ENCODE measurements around the gene ATG2B.
"Not testable (repeated sequence)": the region's sequence is repeated elsewhere in the genome, so short reads cannot be mapped to it uniquely, and the experiment has no call there.

The ATG2B gene

DNA sequence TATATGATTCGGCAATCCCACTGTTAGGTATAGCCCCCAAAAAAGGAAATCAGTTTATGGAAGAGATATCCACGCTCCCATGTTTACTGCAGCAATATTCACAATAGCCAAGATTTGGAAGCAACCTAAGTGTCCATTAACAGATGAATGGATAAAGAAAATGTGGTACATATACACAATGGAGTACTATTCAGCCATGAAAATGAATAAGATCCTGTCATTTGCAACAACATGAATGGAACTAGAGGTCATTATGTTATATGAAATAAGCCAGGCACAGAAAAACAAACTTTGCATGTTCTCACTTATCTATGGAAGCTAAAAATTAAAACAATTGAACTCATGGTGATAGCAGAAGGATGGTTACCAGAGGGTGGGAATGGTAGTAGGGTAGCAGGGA is 15.2 kb downstream of the ATG2B start:
- not testable (repeated sequence) for H3K27me3 ChIP-seq (ENCODE audit: control insufficient read depth, insufficient read depth, low read length); H3K4me3 ChIP-seq (ENCODE audit: low read depth, low read length); H3K9ac ChIP-seq (ENCODE audit: low read depth, low read length); H3K36me3 ChIP-seq (ENCODE audit: control insufficient read depth, insufficient read depth, low read length); H3K9me3 ChIP-seq (ENCODE audit: control insufficient read depth, insufficient read depth, low read length)
- peaks cover 13% of the 10 kb centered on the region for H3K4me1 ChIP-seq (ENCODE audit: control insufficient read depth, insufficient read depth, low read length)

DNA sequence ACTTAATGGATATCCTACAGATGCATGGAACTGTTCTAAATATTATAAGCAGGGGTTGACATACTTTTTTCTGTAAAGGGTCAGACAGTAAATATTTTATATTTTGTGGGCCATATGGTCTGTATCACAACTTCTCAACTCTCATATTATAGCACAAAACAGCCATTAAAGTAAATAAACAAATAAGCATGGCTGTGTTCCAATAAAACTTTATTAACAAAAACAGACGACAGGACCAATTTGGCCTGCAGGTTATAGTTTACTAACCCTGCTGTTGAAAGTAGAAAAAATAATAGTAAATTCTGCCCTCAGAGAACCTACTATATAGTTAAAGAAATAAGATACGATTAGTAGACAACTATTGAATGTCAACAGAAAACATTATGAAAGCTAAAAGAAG is 17.5 kb downstream of the ATG2B start:
- no peak overlapping the region for H3K4me3 ChIP-seq (ENCODE audit: low read depth, low read length)

GRCh38 chr14:96341323-96341722 is 21.8 kb downstream of the ATG2B start:
- H3K4me1 ChIP-seq (ENCODE audit: control insufficient read depth, insufficient read depth, low read length): no peaks in the 10 kb centered on the region
- no peak overlapping the region for H3K4me3 ChIP-seq (ENCODE audit: low read depth, low read length)
- no peaks in the 10 kb centered on the region for H3K27me3 ChIP-seq (ENCODE audit: control insufficient read depth, insufficient read depth, low read length)
- peaks cover 2% of the 10 kb centered on the region for H3K36me3 ChIP-seq (ENCODE audit: control insufficient read depth, insufficient read depth, low read length)
- H3K9ac ChIP-seq (ENCODE audit: low read depth, low read length): no peak overlapping the region
- no peaks in the 10 kb centered on the region for H3K9me3 ChIP-seq (ENCODE audit: control insufficient read depth, insufficient read depth, low read length)

More for the DNA sequence above, 17.5 kb downstream of the ATG2B start:
- Histone ChIP-seq H3K36me3 (ENCODE audit: control insufficient read depth, insufficient read depth, low read length) (no peaks in the 10 kb centered on the region), H3K4me1 (ENCODE audit: control insufficient read depth, insufficient read depth, low read length) (peaks cover 13% of the 10 kb centered on the region), H3K9ac (ENCODE audit: low read depth, low read length) (no peak overlapping the region), H3K27me3 (ENCODE audit: control insufficient read depth, insufficient read depth, low read length) (no peaks in the 10 kb centered on the region), H3K9me3 (ENCODE audit: control insufficient read depth, insufficient read depth, low read length) (no peaks in the 10 kb centered on the region)

- Histone ChIP-seq H3K27me3 (ENCODE audit: control insufficient read depth, insufficient read depth, low read length) (no peaks in the 10 kb centered on the region), H3K4me3 (ENCODE audit: low read depth, low read length) (no peak overlapping the region), H3K4me1 (ENCODE audit: control insufficient read depth, insufficient read depth, low read length) (peaks cover 8% of the 10 kb centered on the region), H3K9me3 (ENCODE audit: control insufficient read depth, insufficient read depth, low read length) (no peaks in the 10 kb centered on the region), H3K36me3 (ENCODE audit: control insufficient read depth, insufficient read depth, low read length) (peaks cover 2% of the 10 kb centered on the region), H3K9ac (ENCODE audit: low read depth, low read length) (no peak overlapping the region)
Observed at GRCh38 chr14:96338551-96338950, 24.6 kb downstream of the ATG2B start.

DNA sequence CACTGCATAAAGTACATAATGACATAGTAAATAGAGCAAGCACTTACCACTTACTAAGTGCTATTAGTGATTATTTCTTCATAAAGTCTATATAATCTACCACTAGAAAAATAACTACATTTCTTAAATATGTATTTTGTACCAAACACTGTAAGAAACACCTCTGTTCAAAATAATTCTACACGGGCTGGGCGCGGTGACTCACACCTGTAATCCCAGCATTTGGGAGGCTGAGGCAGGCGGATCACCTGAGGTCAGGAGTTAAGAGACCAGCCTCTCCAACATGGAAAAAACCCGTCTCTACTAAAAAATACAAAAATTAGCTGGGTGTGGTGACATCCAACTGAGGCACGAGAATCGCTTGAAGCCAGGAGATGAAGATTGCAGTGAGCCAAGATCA is 38.9 kb downstream of the ATG2B start:
- Histone ChIP-seq H3K9me3 (ENCODE audit: control insufficient read depth, insufficient read depth, low read length) (no peaks in the 10 kb centered on the region), H3K9ac (ENCODE audit: low read depth, low read length) (no peak overlapping the region), H3K4me3 (ENCODE audit: low read depth, low read length) (no peak overlapping the region), H3K4me1 (ENCODE audit: control insufficient read depth, insufficient read depth, low read length) (peaks cover 5% of the 10 kb centered on the region), H3K36me3 (ENCODE audit: control insufficient read depth, insufficient read depth, low read length) (no peaks in the 10 kb centered on the region), H3K27me3 (ENCODE audit: control insufficient read depth, insufficient read depth, low read length) (no peaks in the 10 kb centered on the region)

DNA sequence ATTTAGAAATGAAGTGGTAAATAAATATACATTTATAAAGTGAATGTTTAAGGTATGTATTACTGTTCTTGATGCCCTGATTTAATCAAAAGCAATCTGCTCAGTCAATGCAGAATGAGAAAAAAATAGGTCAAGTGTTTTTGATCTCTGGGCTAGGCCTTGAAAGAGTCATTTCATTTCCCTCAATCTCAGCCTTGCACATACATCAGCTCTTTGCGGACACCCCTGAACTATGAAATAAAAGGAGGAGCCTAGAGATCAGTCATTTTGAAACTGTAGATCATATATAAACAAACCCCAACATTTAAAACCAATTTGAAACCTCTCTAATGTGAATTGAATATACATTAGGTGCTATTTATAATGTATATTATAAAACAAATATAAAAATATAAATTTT is 42.5 kb downstream of the ATG2B start:
- H3K27me3 ChIP-seq (ENCODE audit: control insufficient read depth, insufficient read depth, low read length): no peaks in the 10 kb centered on the region
- no peaks in the 10 kb centered on the region for H3K9me3 ChIP-seq (ENCODE audit: control insufficient read depth, insufficient read depth, low read length)
- H3K36me3 ChIP-seq (ENCODE audit: control insufficient read depth, insufficient read depth, low read length): no peaks in the 10 kb centered on the region
- H3K4me3 ChIP-seq (ENCODE audit: low read depth, low read length): no peak overlapping the region
- peaks cover 3% of the 10 kb centered on the region for H3K4me1 ChIP-seq (ENCODE audit: control insufficient read depth, insufficient read depth, low read length)
- no peak overlapping the region for H3K9ac ChIP-seq (ENCODE audit: low read depth, low read length)

- Histone ChIP-seq H3K9ac (ENCODE audit: low read depth, low read length) (no peak overlapping the region), H3K4me1 (ENCODE audit: control insufficient read depth, insufficient read depth, low read length) (no peaks in the 10 kb centered on the region), H3K4me3 (ENCODE audit: low read depth, low read length) (no peak overlapping the region), H3K36me3 (ENCODE audit: control insufficient read depth, insufficient read depth, low read length) (no peaks in the 10 kb centered on the region), H3K9me3 (ENCODE audit: control insufficient read depth, insufficient read depth, low read length) (no peaks in the 10 kb centered on the region), H3K27me3 (ENCODE audit: control insufficient read depth, insufficient read depth, low read length) (no peaks in the 10 kb centered on the region)
Observed at GRCh38 chr14:96318836-96319235, 44.3 kb downstream of the ATG2B start.

DNA sequence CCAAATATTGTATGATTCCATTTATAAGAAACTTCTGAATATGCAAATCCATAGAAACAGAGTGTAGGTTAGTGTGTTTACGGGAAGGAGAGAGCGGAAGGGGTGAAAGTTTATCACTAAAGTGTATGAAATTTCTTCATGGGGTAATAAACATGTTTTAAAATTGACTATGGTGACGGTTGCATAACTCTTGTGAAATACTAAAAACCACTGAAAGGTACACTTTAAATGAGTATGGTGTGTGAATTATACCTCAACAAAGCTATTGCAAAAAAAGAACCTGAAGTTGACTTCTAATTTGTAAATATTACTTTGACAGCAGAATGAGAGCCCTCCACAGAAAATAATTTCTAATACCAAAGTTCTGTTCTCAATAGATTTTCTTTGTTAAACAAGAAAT is 47.1 kb downstream of the ATG2B start:
- Histone ChIP-seq H3K4me3 (ENCODE audit: low read depth, low read length) (no peak overlapping the region), H3K27me3 (ENCODE audit: control insufficient read depth, insufficient read depth, low read length) (no peaks in the 10 kb centered on the region), H3K4me1 (ENCODE audit: control insufficient read depth, insufficient read depth, low read length) (no peaks in the 10 kb centered on the region), H3K9me3 (ENCODE audit: control insufficient read depth, insufficient read depth, low read length) (no peaks in the 10 kb centered on the region), H3K9ac (ENCODE audit: low read depth, low read length) (no peak overlapping the region), H3K36me3 (ENCODE audit: control insufficient read depth, insufficient read depth, low read length) (no peaks in the 10 kb centered on the region)

DNA sequence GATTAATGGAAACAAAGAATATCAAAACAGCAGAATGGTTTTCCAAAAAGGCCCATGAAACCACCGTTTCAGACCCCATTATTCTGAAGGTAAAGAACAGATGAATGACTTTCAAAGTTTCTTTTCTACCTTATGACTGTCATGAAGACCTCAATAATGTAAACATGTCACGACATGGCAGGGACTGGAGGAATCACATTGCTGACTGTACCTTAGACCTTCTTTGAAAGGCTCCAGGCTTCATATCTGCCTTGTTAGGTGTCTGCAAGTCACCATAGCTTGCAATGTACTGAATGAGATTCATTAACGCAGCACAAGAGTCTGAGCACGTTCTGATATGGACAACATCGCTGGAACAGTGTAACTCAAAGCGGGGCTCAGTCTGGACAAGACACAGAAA is 52.2 kb downstream of the ATG2B start:
- H3K9ac ChIP-seq (ENCODE audit: low read depth, low read length): no peak overlapping the region
- H3K27me3 ChIP-seq (ENCODE audit: control insufficient read depth, insufficient read depth, low read length): no peaks in the 10 kb centered on the region
- H3K9me3 ChIP-seq (ENCODE audit: control insufficient read depth, insufficient read depth, low read length): no peaks in the 10 kb centered on the region
- H3K4me1 ChIP-seq (ENCODE audit: control insufficient read depth, insufficient read depth, low read length): no peaks in the 10 kb centered on the region
- no peaks in the 10 kb centered on the region for H3K36me3 ChIP-seq (ENCODE audit: control insufficient read depth, insufficient read depth, low read length)
- H3K4me3 ChIP-seq (ENCODE audit: low read depth, low read length): no peak overlapping the region

GRCh38 chr14:96309896-96310330 is 53.2 kb downstream of the ATG2B start:
- H3K36me3 ChIP-seq (ENCODE audit: control insufficient read depth, insufficient read depth, low read length): no peaks in the 10 kb centered on the region
- H3K27me3 ChIP-seq (ENCODE audit: control insufficient read depth, insufficient read depth, low read length): no peaks in the 10 kb centered on the region
- H3K9ac ChIP-seq (ENCODE audit: low read depth, low read length): no peak overlapping the region
- no peak overlapping the region for H3K4me3 ChIP-seq (ENCODE audit: low read depth, low read length)
- H3K4me1 ChIP-seq (ENCODE audit: control insufficient read depth, insufficient read depth, low read length): no peaks in the 10 kb centered on the region
- H3K9me3 ChIP-seq (ENCODE audit: control insufficient read depth, insufficient read depth, low read length): no peaks in the 10 kb centered on the region

GRCh38 chr14:96309133-96309895 is 53.8 kb downstream of the ATG2B start:
- Histone ChIP-seq H3K27me3 (ENCODE audit: control insufficient read depth, insufficient read depth, low read length) (no peaks in the 10 kb centered on the region), H3K9ac (ENCODE audit: low read depth, low read length) (no peak overlapping the region), H3K4me1 (ENCODE audit: control insufficient read depth, insufficient read depth, low read length) (no peaks in the 10 kb centered on the region), H3K9me3 (ENCODE audit: control insufficient read depth, insufficient read depth, low read length) (no peaks in the 10 kb centered on the region), H3K4me3 (ENCODE audit: low read depth, low read length) (no peak overlapping the region), H3K36me3 (ENCODE audit: control insufficient read depth, insufficient read depth, low read length) (no peaks in the 10 kb centered on the region)

GRCh38 chr14:96307434-96307833 is 55.7 kb downstream of the ATG2B start:
- no peaks in the 10 kb centered on the region for H3K36me3 ChIP-seq (ENCODE audit: control insufficient read depth, insufficient read depth, low read length)
- H3K4me1 ChIP-seq (ENCODE audit: control insufficient read depth, insufficient read depth, low read length): no peaks in the 10 kb centered on the region
- no peaks in the 10 kb centered on the region for H3K9me3 ChIP-seq (ENCODE audit: control insufficient read depth, insufficient read depth, low read length)
- no peak overlapping the region for H3K9ac ChIP-seq (ENCODE audit: low read depth, low read length)
- no peak overlapping the region for H3K4me3 ChIP-seq (ENCODE audit: low read depth, low read length)
- H3K27me3 ChIP-seq (ENCODE audit: control insufficient read depth, insufficient read depth, low read length): no peaks in the 10 kb centered on the region
